NCI-H1048 (cell line): Measurements from ENCODE around the gene C10orf105.

ENCODE experiments used
- DNase-seq: peaks from one replicate; lab custom pipeline; 2025; lab: John Stamatoyannopoulos, UW

The C10orf105 gene

GRCh38 chr10:71715860-71716259 is 3.7 kb downstream of the C10orf105 start:
- DNase-seq, result no peak

- DNase-seq, result no peak
Measured at GRCh38 chr10:71715026-71715425, 4.6 kb downstream of the C10orf105 start.

- DNase-seq, result no peak
Measured at GRCh38 chr10:71714592-71714991, 5.0 kb downstream of the C10orf105 start.

GRCh38 chr10:71714031-71714410 is 5.6 kb downstream of the C10orf105 start:
- no peak for DNase-seq

- DNase-seq, result no peak
Measured at GRCh38 chr10:71713135-71714030, 6.2 kb downstream of the C10orf105 start.

GRCh38 chr10:71712572-71713134 is 6.9 kb downstream of the C10orf105 start:
- DNase-seq, result no peak

GRCh38 chr10:71712170-71712569 is 7.4 kb downstream of the C10orf105 start:
- no peak for DNase-seq

GRCh38 chr10:71711052-71711623 is 8.4 kb downstream of the C10orf105 start:
- DNase-seq, result no peak

- DNase-seq, result no peak
Measured at GRCh38 chr10:71710519-71710918, 9.1 kb downstream of the C10orf105 start.

- DNase-seq, result no peak
Measured at GRCh38 chr10:71708897-71709882, 10.4 kb downstream of the C10orf105 start.

GRCh38 chr10:71708301-71708703 is 11.3 kb downstream of the C10orf105 start:
- no peak for DNase-seq

- DNase-seq, result no peak
Measured at GRCh38 chr10:71707240-71707789, 12.3 kb downstream of the C10orf105 start.

GRCh38 chr10:71706216-71707121 is 13.1 kb downstream of the C10orf105 start:
- no peak for DNase-seq

- DNase-seq, result no peak
Measured at GRCh38 chr10:71705582-71705981, 14.0 kb downstream of the C10orf105 start.

- no peak for DNase-seq
Measured at GRCh38 chr10:71704816-71705215, 14.8 kb downstream of the C10orf105 start.

GRCh38 chr10:71703577-71703976 is 16.0 kb downstream of the C10orf105 start:
- DNase-seq, result no peak

- DNase-seq, result no peak
Measured at GRCh38 chr10:71701496-71702132, 18.0 kb downstream of the C10orf105 start.

- no peak for DNase-seq
Measured at GRCh38 chr10:71700731-71701368, 18.7 kb downstream of the C10orf105 start.

- DNase-seq, result no peak
Measured at GRCh38 chr10:71698737-71699136, 20.8 kb downstream of the C10orf105 start.
